Activated CD4-positive, alpha-beta T cell treated with anti-CD3 and anti-CD28 coated beads, Interleukin-2, amount 10 ng/mL, durations not matched to agents 7 days and 5 days (primary cell): Measurements from ENCODE around the gene RABGGTA. TPM values are rescaled to one million over a fixed set of nuclear protein-coding genes. Genes with fewer than 3 reads are reported as not detected.

ENCODE experiments used
- CTCF ChIA-PET: fragments of 350-600 bp; sonication (Branson Sonifier 250); formaldehyde crosslinking; loops from one replicate; lab custom pipeline; 2021; ENCODE audit warnings: antibody characterized with exemption; lab: Charles Lee
- POLR2A ChIA-PET: fragments of 350-600 bp; sonication (Branson Sonifier 250); formaldehyde crosslinking; loops from one replicate; lab custom pipeline; 2021; ENCODE audit warnings: antibody characterized with exemption; lab: Charles Lee
- DNase-seq: peaks from one replicate; pipeline ENCODE4 v3.0.0-alpha.2; 2020
- H3K27ac Mint-ChIP-seq: one replicate; pipeline ENCODE4 v1.8.0; 2021; ENCODE audit warnings: mild to moderate bottlenecking, moderate library complexity, mixed read lengths
- H3K27me3 Mint-ChIP-seq: one replicate; pipeline ENCODE4 v1.8.0; 2021; ENCODE audit warnings: mixed read lengths
- H3K36me3 Mint-ChIP-seq: one replicate; pipeline ENCODE4 v1.8.0; 2021; ENCODE audit warnings: low read depth, mixed read lengths
- H3K4me1 Mint-ChIP-seq: one replicate; pipeline ENCODE4 v1.8.0; 2021; ENCODE audit warnings: mixed read lengths
- H3K4me3 Mint-ChIP-seq: one replicate; pipeline ENCODE4 v1.8.0; 2021; ENCODE audit warnings: mild to moderate bottlenecking, moderate library complexity, mixed read lengths
- H3K9me3 Mint-ChIP-seq: one replicate; pipeline ENCODE4 v1.8.0; 2021; ENCODE audit warnings: mixed read lengths
- total RNA-seq, 2 experiments: library from RNA; stranded (reverse); gene quantifications; one replicate each; pipeline ENCODE4 v1.2.3, GENCODE V29; 2021

The RABGGTA gene
- total RNA-seq, 2 experiments from 2014 or later, result 54.8 to 55.0 TPM

GRCh38 chr14:24262821-24263733, 8.3 kb downstream of the RABGGTA start, which contains the start of gene TGM1:
TGM1 (minus strand) TSS chr14:24263177; CDS start chr14:24262352, 825 bp downstream.
- H3K27me3 Mint-ChIP-seq, result no peaks in the 10 kb centered on the region
- POLR2A ChIA-PET, result interaction anchor here (0.7 kb wide), 1 partner anchor 8 kb away, joined by 3 read pairs; the partner anchor contains the start of gene RABGGTA
- H3K9me3 Mint-ChIP-seq, result no peaks in the 10 kb centered on the region
- no peak within 1 kb of the TSS for H3K4me3 Mint-ChIP-seq
- peaks cover 8% of the 10 kb centered on the region for H3K4me1 Mint-ChIP-seq
- CTCF ChIA-PET, result interaction anchor here (0.6 to 3.4 kb wide), 6 partner anchors 8 to 44 kb away, joined by 3 to 11 read pairs (median 7); partner anchors contain the start of genes RABGGTA and TINF2
- peaks cover 13% of the 10 kb centered on the region for H3K36me3 Mint-ChIP-seq
- H3K27ac Mint-ChIP-seq, result no peak within 1 kb of the TSS
- DNase-seq, result no peak

GRCh38 chr14:24261969-24262327, 9.4 kb downstream of the RABGGTA start:
- Mint-ChIP-seq H3K36me3 (peaks cover 8% of the 10 kb centered on the region), H3K27me3 (no peaks in the 10 kb centered on the region), H3K27ac (no peak overlapping the region), H3K9me3 (no peaks in the 10 kb centered on the region), H3K4me1 (peaks cover 5% of the 10 kb centered on the region), H3K4me3 (no peak overlapping the region)
- ChIA-PET CTCF (interaction anchor here (0.7 to 2.0 kb wide), 5 partner anchors 10 to 45 kb away, joined by 3 to 11 read pairs (median 5); partner anchors contain the start of genes RABGGTA and TINF2), POLR2A (no interaction called here)
- no peak for DNase-seq

GRCh38 chr14:24261256-24261968, 10.0 kb downstream of the RABGGTA start:
- no peaks in the 10 kb centered on the region for H3K9me3 Mint-ChIP-seq
- H3K27ac Mint-ChIP-seq, result no peak overlapping the region
- peaks cover 3% of the 10 kb centered on the region for H3K36me3 Mint-ChIP-seq
- ChIA-PET POLR2A (no interaction called here), CTCF (interaction anchor here (0.7 to 2.0 kb wide), 4 partner anchors 10 to 22 kb away, joined by 3 to 11 read pairs (median 6); partner anchors contain the start of genes RABGGTA and TINF2)
- no peak for DNase-seq
- H3K4me1 Mint-ChIP-seq, result no peaks in the 10 kb centered on the region
- no peak overlapping the region for H3K4me3 Mint-ChIP-seq
- no peaks in the 10 kb centered on the region for H3K27me3 Mint-ChIP-seq

GRCh38 chr14:24260780-24261157, 10.6 kb downstream of the RABGGTA start:
- no peak overlapping the region for H3K27ac Mint-ChIP-seq
- DNase-seq, result no peak
- no peaks in the 10 kb centered on the region for H3K27me3 Mint-ChIP-seq
- POLR2A ChIA-PET, result no interaction called here
- H3K4me3 Mint-ChIP-seq, result no peak overlapping the region
- H3K9me3 Mint-ChIP-seq, result no peaks in the 10 kb centered on the region
- no peaks in the 10 kb centered on the region for H3K36me3 Mint-ChIP-seq
- no peaks in the 10 kb centered on the region for H3K4me1 Mint-ChIP-seq
- CTCF ChIA-PET, result no interaction called here

- ChIA-PET POLR2A (no interaction called here), CTCF (interaction anchor here (1.1 kb wide), 1 partner anchor 12 kb away, joined by 3 read pairs; no protein-coding TSS in a partner anchor)
- Mint-ChIP-seq H3K27me3 (no peaks in the 10 kb centered on the region), H3K36me3 (no peaks in the 10 kb centered on the region), H3K4me1 (no peaks in the 10 kb centered on the region), H3K9me3 (no peaks in the 10 kb centered on the region), H3K4me3 (no peak overlapping the region), H3K27ac (no peak overlapping the region)
- DNase-seq, result no peak
Measured at GRCh38 chr14:24260026-24260779, 11.2 kb downstream of the RABGGTA start.

GRCh38 chr14:24259282-24260025, 11.9 kb downstream of the RABGGTA start:
- Mint-ChIP-seq H3K36me3 (no peaks in the 10 kb centered on the region), H3K9me3 (no peaks in the 10 kb centered on the region), H3K4me1 (no peaks in the 10 kb centered on the region), H3K27me3 (no peaks in the 10 kb centered on the region), H3K27ac (no peak overlapping the region), H3K4me3 (no peak overlapping the region)
- ChIA-PET POLR2A (no interaction called here), CTCF (interaction anchor here (0.7 to 2.1 kb wide), 4 partner anchors 10 to 429 kb away, joined by 3 to 11 read pairs (median 4); partner anchors contain the start of gene RABGGTA)
- DNase-seq, result no peak

GRCh38 chr14:24258548-24259265, 12.7 kb downstream of the RABGGTA start:
- H3K9me3 Mint-ChIP-seq, result no peaks in the 10 kb centered on the region
- no peaks in the 10 kb centered on the region for H3K27me3 Mint-ChIP-seq
- H3K36me3 Mint-ChIP-seq, result peaks cover 5% of the 10 kb centered on the region
- no peak overlapping the region for H3K4me3 Mint-ChIP-seq
- no peak overlapping the region for H3K27ac Mint-ChIP-seq
- no peak for DNase-seq
- ChIA-PET CTCF (interaction anchor here (0.7 to 2.1 kb wide), 5 partner anchors 9 to 430 kb away, joined by 3 to 11 read pairs (median 4); partner anchors contain the start of genes CIDEB, DHRS1, NOP9 and RABGGTA), POLR2A (no interaction called here)
- H3K4me1 Mint-ChIP-seq, result no peaks in the 10 kb centered on the region

- H3K27ac Mint-ChIP-seq, result no peak overlapping the region
- no peak overlapping the region for H3K4me3 Mint-ChIP-seq
- no peaks in the 10 kb centered on the region for H3K4me1 Mint-ChIP-seq
- H3K9me3 Mint-ChIP-seq, result no peaks in the 10 kb centered on the region
- no peak for DNase-seq
- POLR2A ChIA-PET, result no interaction called here
- CTCF ChIA-PET, result interaction anchor here (1.3 to 2.1 kb wide), 4 partner anchors 9 to 50 kb away, joined by 3 to 11 read pairs (median 5); partner anchors contain the start of genes CIDEB, DHRS1, NOP9 and RABGGTA
- H3K27me3 Mint-ChIP-seq, result no peaks in the 10 kb centered on the region
- peaks cover 6% of the 10 kb centered on the region for H3K36me3 Mint-ChIP-seq
Measured at GRCh38 chr14:24258119-24258518, 13.3 kb downstream of the RABGGTA start.

- Mint-ChIP-seq H3K27ac (no peak overlapping the region), H3K27me3 (no peaks in the 10 kb centered on the region), H3K9me3 (no peaks in the 10 kb centered on the region), H3K4me3 (no peak overlapping the region), H3K36me3 (peaks cover 6% of the 10 kb centered on the region), H3K4me1 (no peaks in the 10 kb centered on the region)
- DNase-seq, result no peak
- CTCF ChIA-PET, result interaction anchor here (0.6 to 2.1 kb wide), 7 partner anchors 8 to 109 kb away, joined by 3 to 11 read pairs (median 5); partner anchors contain the start of genes CIDEB and RABGGTA
- POLR2A ChIA-PET, result no interaction called here
Measured at GRCh38 chr14:24256960-24257359, 14.4 kb downstream of the RABGGTA start.

- Mint-ChIP-seq H3K27ac (no peak overlapping the region), H3K9me3 (no peaks in the 10 kb centered on the region), H3K36me3 (peaks cover 10% of the 10 kb centered on the region), H3K4me1 (peaks cover 7% of the 10 kb centered on the region), H3K4me3 (no peak overlapping the region), H3K27me3 (no peaks in the 10 kb centered on the region)
- ChIA-PET POLR2A (no interaction called here), CTCF (interaction anchor here (0.6 to 1.9 kb wide), 6 partner anchors 9 to 360 kb away, joined by 3 to 6 read pairs (median 4); partner anchors contain the start of gene CIDEB)
- no peak for DNase-seq
Measured at GRCh38 chr14:24255931-24256711, 15.3 kb downstream of the RABGGTA start.
